ENCODE data around the gene ANXA6. TPM values are rescaled to one million over a fixed set of nuclear protein-coding genes. Genes with fewer than 3 reads are reported as not detected.

Gene ANXA6
- total and polyA plus RNA-seq, 9 of the 15 experiments (the other 6 are each of a cell fraction or from before 2014, with no cell fraction given): 0.70 to 13.2 (median 8.3) TPM

DNA sequence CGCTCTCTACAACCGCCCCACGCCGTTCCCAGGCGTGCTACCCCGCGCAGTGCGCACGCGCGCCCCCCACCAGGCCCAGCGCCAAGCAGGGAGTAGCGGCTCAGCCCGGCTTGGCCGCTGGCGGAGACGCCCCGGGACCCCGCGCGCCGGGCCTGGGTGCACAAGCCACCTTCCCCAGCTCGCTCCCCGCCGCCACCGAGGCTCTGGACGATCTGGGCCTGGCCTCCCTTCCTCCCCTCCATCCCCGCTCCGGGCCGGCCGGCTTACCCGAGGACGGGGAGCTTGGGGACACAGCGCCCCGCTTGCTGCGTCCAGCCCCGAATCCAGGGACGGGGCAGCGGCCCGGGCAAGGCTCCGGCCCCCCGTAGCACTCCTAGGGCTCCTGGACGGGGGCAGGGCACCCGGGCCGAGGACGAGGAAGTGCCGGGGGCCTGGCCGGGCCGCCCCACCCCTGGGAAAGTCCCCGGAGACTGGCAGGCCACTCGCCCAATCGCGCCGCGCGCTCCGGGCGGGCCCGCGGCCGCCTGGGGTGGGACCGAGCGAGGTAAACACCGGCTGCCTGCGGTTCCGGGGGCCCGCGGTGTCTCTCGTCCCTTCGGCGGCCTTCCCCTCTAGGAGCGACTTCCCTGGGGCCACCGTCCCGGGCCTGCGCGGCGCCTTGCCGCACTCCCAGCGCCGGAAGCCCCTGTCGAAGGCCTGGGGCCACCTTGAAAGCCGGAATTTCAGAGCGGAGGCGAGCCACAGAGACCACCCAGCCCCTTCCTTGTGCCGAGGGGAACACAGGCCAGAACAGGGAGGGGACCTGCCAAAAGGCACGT, 76.8 kb downstream of the ANXA6 start, which contains the start of gene TNIP1 (continued):
- TF ChIP-seq, protein P1, sequence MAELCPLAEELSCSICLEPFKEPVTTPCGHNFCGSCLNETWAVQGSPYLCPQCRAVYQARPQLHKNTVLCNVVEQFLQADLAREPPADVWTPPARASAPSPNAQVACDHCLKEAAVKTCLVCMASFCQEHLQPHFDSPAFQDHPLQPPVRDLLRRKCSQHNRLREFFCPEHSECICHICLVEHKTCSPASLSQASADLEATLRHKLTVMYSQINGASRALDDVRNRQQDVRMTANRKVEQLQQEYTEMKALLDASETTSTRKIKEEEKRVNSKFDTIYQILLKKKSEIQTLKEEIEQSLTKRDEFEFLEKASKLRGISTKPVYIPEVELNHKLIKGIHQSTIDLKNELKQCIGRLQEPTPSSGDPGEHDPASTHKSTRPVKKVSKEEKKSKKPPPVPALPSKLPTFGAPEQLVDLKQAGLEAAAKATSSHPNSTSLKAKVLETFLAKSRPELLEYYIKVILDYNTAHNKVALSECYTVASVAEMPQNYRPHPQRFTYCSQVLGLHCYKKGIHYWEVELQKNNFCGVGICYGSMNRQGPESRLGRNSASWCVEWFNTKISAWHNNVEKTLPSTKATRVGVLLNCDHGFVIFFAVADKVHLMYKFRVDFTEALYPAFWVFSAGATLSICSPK (IDR thresholded peaks at IDR 0.05; ENCODE audit: borderline replicate concordance): no peak
- TF ChIP-seq RBFOX2 (IDR thresholded peaks at IDR 0.05; ENCODE audit: low read depth, low read length) (peak; percentile 96), C11orf30 (IDR thresholded peaks at IDR 0.05; ENCODE audit: low read depth) (0 out of 2 replicates have a peak, but pooled peaks have one; percentile 32), ARNT (IDR thresholded peaks at IDR 0.05) (peak in 1 of 2 experiments; percentile 18; a peak in 1 of 4 replicates), HLTF (IDR thresholded peaks at IDR 0.05) (0 out of 2 replicates have a peak, but pooled peaks have one; percentile 19), SREBF1 (IDR thresholded peaks at IDR 0.05; ENCODE audit: borderline replicate concordance, low read depth, low read length) (no peak), ASH1L (IDR thresholded peaks at IDR 0.05; ENCODE audit: borderline replicate concordance, low read depth, partially characterized antibody) (no peak), NBN (IDR thresholded peaks at IDR 0.05; ENCODE audit: low read depth) (peak; percentile 59; the same call in 1 of the 2 replicates)
- TF ChIP-seq, protein P2, sequence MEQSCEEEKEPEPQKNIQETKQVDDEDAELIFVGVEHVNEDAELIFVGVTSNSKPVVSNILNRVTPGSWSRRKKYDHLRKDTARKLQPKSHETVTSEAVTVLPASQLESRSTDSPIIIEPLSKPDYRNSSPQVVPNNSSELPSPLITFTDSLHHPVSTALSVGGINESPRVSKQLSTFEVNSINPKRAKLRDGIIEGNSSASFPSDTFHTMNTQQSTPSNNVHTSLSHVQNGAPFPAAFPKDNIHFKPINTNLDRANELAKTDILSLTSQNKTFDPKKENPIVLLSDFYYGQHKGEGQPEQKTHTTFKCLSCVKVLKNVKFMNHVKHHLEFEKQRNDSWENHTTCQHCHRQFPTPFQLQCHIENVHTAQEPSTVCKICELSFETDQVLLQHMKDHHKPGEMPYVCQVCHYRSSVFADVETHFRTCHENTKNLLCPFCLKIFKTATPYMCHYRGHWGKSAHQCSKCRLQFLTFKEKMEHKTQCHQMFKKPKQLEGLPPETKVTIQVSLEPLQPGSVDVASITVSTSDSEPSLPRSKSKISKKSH (CRISPR knock-in tag; IDR thresholded peaks at IDR 0.05): no peak
- TF ChIP-seq, protein P3, sequence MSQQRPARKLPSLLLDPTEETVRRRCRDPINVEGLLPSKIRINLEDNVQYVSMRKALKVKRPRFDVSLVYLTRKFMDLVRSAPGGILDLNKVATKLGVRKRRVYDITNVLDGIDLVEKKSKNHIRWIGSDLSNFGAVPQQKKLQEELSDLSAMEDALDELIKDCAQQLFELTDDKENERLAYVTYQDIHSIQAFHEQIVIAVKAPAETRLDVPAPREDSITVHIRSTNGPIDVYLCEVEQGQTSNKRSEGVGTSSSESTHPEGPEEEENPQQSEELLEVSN (IDR thresholded peaks at IDR 0.05; ENCODE audit: borderline replicate concordance in 1 of 2, extremely low read depth in 1 of 2, insufficient read depth in 1 of 2, insufficient read length in 1 of 2, low read depth in 1 of 2, low read length in 1 of 2, poor library complexity in 1 of 2, severe bottlenecking in 1 of 2): peak; percentile 25 to 40
- TF ChIP-seq, protein P4, sequence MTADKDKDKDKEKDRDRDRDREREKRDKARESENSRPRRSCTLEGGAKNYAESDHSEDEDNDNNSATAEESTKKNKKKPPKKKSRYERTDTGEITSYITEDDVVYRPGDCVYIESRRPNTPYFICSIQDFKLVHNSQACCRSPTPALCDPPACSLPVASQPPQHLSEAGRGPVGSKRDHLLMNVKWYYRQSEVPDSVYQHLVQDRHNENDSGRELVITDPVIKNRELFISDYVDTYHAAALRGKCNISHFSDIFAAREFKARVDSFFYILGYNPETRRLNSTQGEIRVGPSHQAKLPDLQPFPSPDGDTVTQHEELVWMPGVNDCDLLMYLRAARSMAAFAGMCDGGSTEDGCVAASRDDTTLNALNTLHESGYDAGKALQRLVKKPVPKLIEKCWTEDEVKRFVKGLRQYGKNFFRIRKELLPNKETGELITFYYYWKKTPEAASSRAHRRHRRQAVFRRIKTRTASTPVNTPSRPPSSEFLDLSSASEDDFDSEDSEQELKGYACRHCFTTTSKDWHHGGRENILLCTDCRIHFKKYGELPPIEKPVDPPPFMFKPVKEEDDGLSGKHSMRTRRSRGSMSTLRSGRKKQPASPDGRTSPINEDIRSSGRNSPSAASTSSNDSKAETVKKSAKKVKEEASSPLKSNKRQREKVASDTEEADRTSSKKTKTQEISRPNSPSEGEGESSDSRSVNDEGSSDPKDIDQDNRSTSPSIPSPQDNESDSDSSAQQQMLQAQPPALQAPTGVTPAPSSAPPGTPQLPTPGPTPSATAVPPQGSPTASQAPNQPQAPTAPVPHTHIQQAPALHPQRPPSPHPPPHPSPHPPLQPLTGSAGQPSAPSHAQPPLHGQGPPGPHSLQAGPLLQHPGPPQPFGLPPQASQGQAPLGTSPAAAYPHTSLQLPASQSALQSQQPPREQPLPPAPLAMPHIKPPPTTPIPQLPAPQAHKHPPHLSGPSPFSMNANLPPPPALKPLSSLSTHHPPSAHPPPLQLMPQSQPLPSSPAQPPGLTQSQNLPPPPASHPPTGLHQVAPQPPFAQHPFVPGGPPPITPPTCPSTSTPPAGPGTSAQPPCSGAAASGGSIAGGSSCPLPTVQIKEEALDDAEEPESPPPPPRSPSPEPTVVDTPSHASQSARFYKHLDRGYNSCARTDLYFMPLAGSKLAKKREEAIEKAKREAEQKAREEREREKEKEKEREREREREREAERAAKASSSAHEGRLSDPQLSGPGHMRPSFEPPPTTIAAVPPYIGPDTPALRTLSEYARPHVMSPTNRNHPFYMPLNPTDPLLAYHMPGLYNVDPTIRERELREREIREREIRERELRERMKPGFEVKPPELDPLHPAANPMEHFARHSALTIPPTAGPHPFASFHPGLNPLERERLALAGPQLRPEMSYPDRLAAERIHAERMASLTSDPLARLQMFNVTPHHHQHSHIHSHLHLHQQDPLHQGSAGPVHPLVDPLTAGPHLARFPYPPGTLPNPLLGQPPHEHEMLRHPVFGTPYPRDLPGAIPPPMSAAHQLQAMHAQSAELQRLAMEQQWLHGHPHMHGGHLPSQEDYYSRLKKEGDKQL (CRISPR knock-in tag; IDR thresholded peaks at IDR 0.05; ENCODE audit: borderline replicate concordance): peak; percentile 40; the same call in 1 of the 2 replicates
- TF ChIP-seq, protein P5, sequence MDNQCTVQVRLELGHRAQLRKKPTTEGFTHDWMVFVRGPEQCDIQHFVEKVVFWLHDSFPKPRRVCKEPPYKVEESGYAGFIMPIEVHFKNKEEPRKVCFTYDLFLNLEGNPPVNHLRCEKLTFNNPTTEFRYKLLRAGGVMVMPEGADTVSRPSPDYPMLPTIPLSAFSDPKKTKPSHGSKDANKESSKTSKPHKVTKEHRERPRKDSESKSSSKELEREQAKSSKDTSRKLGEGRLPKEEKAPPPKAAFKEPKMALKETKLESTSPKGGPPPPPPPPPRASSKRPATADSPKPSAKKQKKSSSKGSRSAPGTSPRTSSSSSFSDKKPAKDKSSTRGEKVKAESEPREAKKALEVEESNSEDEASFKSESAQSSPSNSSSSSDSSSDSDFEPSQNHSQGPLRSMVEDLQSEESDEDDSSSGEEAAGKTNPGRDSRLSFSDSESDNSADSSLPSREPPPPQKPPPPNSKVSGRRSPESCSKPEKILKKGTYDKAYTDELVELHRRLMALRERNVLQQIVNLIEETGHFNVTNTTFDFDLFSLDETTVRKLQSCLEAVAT (IDR thresholded peaks at IDR 0.05): 0 out of 4 replicates have a peak, but pooled peaks of 1 of the 2 experiments have one; percentile 15
